Adipocyte (in vitro differentiated cells): ENCODE data around the gene MTHFD1L.

Source experiments
- DNase-seq: peaks from one replicate; pipeline ENCODE4 v3.0.0-alpha.2; 2015; ENCODE audit warnings: low read depth
- H3K27me3 ChIP-seq: replicated peaks from 2 replicates; pipeline ENCODE4 v1.7.0; 2013; ENCODE audit warnings: mild to moderate bottlenecking, low read length, moderate library complexity; ENCODE audit not compliant: control insufficient read depth, insufficient read depth
- H3K36me3 ChIP-seq: 2 replicates; pipeline ENCODE4 v1.7.0; 2013; ENCODE audit warnings: low read length, mild to moderate bottlenecking, moderate library complexity; ENCODE audit not compliant: control insufficient read depth, insufficient read depth, severe bottlenecking
- H3K4me1 ChIP-seq: 2 replicates; pipeline ENCODE4 v1.7.0; 2013; ENCODE audit warnings: mild to moderate bottlenecking, low read length, moderate library complexity; ENCODE audit not compliant: control insufficient read depth, insufficient read depth
- H3K4me3 ChIP-seq: 2 replicates; pipeline ENCODE4 v1.7.0; 2013; ENCODE audit warnings: mild to moderate bottlenecking, low read length, moderate library complexity
- H3K9ac ChIP-seq: 2 replicates; pipeline ENCODE4 v1.7.0; 2013; ENCODE audit warnings: mild to moderate bottlenecking, low read length, moderate library complexity
- H3K9me3 ChIP-seq: 2 replicates; pipeline ENCODE4 v1.7.0; 2013; ENCODE audit warnings: mild to moderate bottlenecking, low read length, moderate library complexity; ENCODE audit not compliant: control insufficient read depth

MTHFD1L gene

DNA sequence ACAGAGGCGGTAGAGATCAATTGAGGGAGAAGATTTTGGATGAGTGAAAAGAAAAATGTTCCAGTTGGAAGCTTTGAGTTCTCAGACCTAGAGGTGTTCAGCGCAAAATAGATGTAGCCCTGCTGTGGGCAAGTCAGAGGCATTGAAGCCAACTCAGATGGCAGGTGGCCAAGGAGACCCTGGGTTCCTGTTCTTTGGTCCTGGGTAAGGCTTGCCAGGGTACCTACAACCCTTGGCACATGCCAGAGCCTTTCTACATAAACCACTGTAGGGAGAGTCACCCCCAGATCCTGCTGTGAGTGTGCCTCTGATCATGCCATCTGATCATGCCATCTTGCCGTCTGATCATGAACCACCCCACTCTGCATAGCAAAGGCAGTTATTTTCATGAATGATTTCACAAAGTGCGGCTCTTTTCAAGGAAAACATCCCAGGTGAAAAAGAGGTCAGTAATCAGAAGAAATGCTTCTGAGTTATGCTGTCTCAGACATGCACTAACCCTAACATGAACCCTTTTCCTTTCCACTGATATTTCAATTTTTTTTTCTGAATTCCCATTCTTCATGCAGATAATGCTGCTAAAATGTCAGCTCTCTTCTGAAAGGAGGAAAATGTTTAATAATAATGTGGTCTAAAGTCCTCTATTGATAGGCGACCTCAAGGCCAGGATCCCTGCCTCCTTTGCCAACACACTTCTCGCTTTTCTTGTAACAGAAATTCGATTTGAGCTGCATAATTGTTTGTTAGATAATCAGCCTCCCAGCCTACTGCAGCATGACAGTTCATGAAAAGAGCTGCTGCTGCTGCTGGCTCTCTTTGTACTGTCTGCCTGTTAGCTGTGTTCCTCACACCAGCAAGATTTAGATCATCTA lies 153.6 kb downstream of the MTHFD1L start:
- Histone ChIP-seq H3K4me3 (no peak overlapping the region), H3K9ac (no peak overlapping the region), H3K36me3 (peaks cover 48% of the 10 kb centered on the region), H3K4me1 (peaks cover 15% of the 10 kb centered on the region), H3K27me3 (no peaks in the 10 kb centered on the region), H3K9me3 (no peaks in the 10 kb centered on the region)
- DNase-seq = no peak

DNA sequence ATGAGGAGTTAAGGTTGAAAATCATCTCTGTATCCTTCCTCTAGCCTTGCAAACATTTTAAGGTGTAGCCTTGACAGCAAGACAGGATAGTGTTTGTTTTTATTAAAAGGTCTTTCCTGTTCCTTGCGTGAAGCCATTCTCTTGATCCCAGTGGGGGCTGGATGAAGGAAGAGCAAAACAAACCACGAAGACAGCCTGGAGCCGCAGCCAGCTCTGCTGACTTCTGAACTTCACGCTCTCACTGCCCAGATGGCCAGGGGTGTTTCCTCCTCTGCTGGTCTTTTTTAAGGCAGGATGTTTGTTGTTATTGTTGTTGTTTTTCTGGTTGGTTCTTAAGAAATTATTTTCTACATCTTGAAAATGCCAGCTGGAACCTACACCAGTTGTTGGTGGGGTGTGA lies 156.4 kb downstream of the MTHFD1L start:
- peaks cover 7% of the 10 kb centered on the region for H3K4me1 ChIP-seq
- H3K9me3 ChIP-seq = no peaks in the 10 kb centered on the region
- no peak overlapping the region for H3K4me3 ChIP-seq
- H3K9ac ChIP-seq = no peak overlapping the region
- no peaks in the 10 kb centered on the region for H3K27me3 ChIP-seq
- no peak for DNase-seq
- H3K36me3 ChIP-seq = peaks cover 36% of the 10 kb centered on the region

DNA sequence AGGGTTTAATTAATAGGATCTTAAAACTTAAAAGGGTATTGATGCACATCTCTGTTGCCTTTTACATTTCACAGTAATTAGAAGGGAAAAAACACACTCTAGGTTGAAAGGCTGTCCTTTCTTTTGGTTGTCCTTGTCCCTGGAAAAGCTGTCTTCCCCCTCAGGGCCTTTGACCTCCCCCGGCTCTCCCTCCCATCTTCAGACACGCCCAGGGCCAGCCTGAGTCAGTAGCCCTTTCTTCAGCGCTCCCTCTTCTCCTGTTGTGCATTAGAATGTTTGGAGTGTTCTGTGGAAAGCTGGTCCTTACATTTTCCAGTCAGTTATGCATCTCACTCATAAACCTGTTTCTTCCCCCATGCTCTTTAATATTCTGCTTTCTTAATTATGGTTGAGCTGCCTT lies 157.0 kb downstream of the MTHFD1L start:
- no peak for DNase-seq

DNA sequence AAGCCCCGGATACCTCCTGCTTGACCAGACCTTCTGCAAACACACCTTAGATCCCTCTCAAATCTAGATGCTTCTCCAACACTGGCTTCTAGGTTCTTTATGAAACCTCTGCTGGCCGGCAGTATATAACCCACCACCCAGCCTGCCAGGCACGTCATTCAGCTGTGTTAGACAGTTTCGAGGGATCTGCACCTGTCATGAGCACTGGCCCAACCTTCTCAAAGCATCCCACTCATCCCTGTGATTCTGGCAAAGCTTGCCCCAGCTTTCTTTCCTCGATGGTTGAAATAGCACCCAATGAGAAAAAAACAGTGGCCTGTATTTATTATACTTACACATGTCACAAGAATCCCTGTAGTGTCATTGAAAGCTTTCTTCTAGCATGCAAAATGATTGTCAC lies 157.8 kb downstream of the MTHFD1L start:
- Histone ChIP-seq H3K9me3 (no peaks in the 10 kb centered on the region), H3K9ac (no peak overlapping the region), H3K27me3 (no peaks in the 10 kb centered on the region), H3K4me3 (no peak overlapping the region), H3K36me3 (peaks cover 33% of the 10 kb centered on the region), H3K4me1 (peaks cover 7% of the 10 kb centered on the region)
- no peak for DNase-seq

More for the DNA sequence above, 157.0 kb downstream of the MTHFD1L start:
- Histone ChIP-seq H3K9ac (no peak overlapping the region), H3K9me3 (no peaks in the 10 kb centered on the region), H3K4me1 (peaks cover 7% of the 10 kb centered on the region), H3K36me3 (peaks cover 33% of the 10 kb centered on the region), H3K4me3 (no peak overlapping the region), H3K27me3 (no peaks in the 10 kb centered on the region)

DNA sequence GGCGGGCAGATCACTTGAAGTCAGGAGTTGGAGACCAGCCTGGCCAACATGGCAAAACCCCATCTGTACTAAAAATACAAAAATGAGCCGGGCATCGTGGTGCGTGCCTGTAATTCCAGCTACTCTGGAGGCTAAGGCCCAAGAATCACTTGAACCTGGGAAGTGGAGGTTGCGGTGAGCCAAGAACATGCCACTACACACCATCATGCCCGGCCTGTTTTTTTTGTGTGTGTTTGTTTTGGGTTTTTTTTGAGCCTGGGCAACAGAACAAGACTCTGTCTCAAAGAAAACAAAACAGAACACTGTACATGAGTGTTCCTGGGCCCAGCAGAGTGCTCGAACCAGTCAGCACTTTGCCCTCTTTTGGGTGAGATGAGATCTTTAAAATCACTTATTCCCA lies 159.1 kb downstream of the MTHFD1L start:
- Histone ChIP-seq H3K36me3 (peaks cover 22% of the 10 kb centered on the region), H3K27me3 (no peaks in the 10 kb centered on the region), H3K4me3 (no peak overlapping the region), H3K9me3 (no peaks in the 10 kb centered on the region), H3K4me1 (peaks cover 7% of the 10 kb centered on the region), H3K9ac (no peak overlapping the region)
- DNase-seq = no peak

DNA sequence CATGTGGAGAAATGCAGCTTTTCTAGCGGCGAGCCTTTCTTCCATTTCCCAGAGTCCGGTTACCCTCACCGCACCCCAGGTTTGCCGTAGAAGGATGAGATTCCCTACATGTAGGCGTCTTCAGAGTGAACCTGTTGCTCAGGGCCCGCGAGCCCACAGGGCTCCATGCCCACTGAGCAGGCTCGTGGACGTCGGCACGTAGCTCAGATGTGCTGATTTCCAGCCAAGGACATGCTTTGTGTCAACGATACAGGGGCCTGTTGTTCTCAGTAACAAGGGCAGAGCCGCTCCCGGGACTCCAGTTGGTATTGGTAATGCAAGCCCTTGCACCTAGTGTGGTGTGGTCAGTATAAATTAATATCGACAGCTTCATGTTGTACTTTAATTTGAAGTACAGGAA lies 159.6 kb downstream of the MTHFD1L start:
- H3K9me3 ChIP-seq = no peaks in the 10 kb centered on the region
- H3K9ac ChIP-seq = no peak overlapping the region
- no peak for DNase-seq
- H3K36me3 ChIP-seq = peaks cover 18% of the 10 kb centered on the region
- H3K27me3 ChIP-seq = no peaks in the 10 kb centered on the region
- no peak overlapping the region for H3K4me3 ChIP-seq
- H3K4me1 ChIP-seq = peaks cover 7% of the 10 kb centered on the region

DNA sequence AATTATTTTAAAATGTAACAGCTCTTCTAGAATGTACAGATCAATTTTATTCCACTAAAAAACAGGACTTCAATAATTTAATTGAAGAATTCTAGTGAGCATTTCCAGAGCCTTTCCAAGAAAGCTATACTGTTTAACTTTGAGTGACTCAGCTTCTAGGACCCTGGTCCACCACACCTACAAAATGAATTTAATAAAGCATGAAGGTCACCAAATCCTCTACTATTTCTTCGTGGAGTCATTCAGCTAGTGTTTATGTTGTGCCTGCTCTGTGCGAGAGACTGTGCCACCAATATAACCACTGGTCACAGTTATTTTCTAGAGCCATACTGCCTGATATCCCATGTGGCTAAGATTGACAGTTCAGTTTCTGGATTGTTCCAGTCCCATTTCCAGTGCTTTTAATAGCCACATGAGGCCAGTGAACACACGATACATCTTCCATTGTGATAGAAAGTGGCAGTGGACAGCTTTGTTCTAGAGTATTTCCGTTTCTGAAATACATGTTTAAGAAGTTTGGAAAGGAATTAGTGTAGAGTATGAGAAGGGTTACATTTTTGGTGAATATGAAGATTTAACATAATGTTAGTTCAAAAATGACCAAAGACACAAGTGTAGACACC lies 160.7 kb downstream of the MTHFD1L start:
- peaks cover 11% of the 10 kb centered on the region for H3K36me3 ChIP-seq
- peaks cover 7% of the 10 kb centered on the region for H3K4me1 ChIP-seq
- no peak overlapping the region for H3K4me3 ChIP-seq
- no peak for DNase-seq
- H3K27me3 ChIP-seq = no peaks in the 10 kb centered on the region
- H3K9ac ChIP-seq = no peak overlapping the region
- no peaks in the 10 kb centered on the region for H3K9me3 ChIP-seq

DNA sequence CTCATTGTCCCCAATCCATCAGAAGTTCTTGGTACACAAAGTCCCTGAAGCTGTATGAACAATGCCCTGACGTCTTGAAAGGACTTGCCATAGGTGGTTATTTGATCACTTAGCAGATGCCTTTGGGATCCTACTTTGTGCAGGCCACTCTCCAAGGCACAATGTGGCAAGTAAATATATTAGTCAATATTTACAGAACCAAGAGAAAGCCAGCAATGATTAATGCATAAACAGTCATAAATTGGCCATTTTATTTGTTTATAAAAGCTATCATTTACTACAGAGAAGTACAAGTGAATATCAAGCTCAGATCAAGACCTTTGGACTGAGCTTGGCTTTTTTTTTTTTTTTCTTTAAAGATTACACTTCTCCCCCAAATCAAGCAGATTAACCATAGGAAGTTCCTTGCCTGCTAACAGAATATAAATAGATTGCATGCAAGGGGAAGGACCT lies 161.8 kb downstream of the MTHFD1L start:
- no peak overlapping the region for H3K9ac ChIP-seq
- H3K36me3 ChIP-seq = peaks cover 11% of the 10 kb centered on the region
- H3K4me1 ChIP-seq = peaks cover 2% of the 10 kb centered on the region
- no peaks in the 10 kb centered on the region for H3K9me3 ChIP-seq
- no peaks in the 10 kb centered on the region for H3K27me3 ChIP-seq
- DNase-seq = no peak
- no peak overlapping the region for H3K4me3 ChIP-seq

DNA sequence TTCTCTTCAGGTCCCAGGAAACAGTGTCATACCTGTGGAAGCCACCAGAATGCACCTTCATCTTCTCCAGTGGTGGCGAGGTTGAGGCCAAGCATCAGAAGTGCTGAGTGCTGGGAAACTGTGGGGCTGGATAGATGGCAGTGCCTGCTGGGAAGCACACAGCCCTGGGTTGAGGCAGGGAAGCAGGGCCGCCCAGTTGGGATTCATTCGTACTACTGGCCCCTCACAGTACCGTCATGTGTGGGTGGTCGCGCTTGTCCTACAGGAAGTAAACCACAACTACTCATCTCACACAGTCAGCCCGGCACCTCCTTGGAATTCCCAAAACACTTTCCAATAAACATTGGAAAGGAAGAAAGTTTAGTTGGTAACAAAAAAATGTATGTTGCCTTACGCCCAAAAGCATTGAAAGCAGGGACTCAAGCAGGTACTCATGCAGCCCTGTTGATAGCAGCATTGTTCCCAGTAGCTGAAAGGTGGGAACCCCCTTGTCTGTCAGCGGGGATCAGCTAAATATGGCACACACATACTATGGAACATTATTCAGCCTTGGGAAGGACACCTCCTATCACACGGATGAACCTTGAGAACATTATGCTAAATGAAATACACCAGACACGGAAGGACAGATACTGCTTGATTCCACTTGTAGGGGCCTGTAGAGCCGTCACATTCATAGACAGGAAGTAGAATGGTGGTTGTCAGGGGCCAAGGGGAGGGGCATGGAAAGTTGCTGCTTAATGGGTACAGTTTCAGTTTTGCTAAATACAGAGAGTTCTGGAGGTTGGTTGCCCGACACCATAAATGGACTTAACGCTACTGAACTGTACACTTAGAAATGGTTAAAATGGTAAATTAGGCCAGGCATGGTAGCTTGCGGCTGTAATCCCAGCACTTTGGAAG lies 162.7 kb downstream of the MTHFD1L start:
- no peak for DNase-seq
- Histone ChIP-seq H3K9me3 (no peaks in the 10 kb centered on the region), H3K27me3 (no peaks in the 10 kb centered on the region), H3K4me3 (no peak overlapping the region), H3K4me1 (no peaks in the 10 kb centered on the region), H3K36me3 (peaks cover 11% of the 10 kb centered on the region), H3K9ac (no peak overlapping the region)

DNA sequence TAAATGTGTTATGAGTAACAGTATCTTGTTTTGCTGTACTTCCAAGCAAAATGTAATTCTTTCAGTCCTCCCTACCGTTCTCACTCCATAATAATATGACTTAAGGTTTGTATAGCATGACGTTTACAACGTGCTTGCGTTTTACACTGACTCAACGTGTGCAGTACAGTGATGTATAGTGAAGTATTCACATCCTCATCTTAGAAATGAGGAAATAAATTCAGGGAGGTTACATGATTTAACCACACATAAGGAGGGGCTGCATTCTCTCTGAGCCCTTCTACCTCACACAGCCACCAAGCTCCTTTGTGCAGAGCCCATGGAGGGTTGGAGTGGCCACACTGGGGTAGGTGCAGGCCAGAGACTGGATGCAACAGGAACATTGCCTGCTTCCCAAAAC lies 164.5 kb downstream of the MTHFD1L start:
- no peaks in the 10 kb centered on the region for H3K4me1 ChIP-seq
- H3K9ac ChIP-seq = no peak overlapping the region
- H3K4me3 ChIP-seq = no peak overlapping the region
- H3K36me3 ChIP-seq = peaks cover 10% of the 10 kb centered on the region
- H3K9me3 ChIP-seq = no peaks in the 10 kb centered on the region
- no peaks in the 10 kb centered on the region for H3K27me3 ChIP-seq
- no peak for DNase-seq

DNA sequence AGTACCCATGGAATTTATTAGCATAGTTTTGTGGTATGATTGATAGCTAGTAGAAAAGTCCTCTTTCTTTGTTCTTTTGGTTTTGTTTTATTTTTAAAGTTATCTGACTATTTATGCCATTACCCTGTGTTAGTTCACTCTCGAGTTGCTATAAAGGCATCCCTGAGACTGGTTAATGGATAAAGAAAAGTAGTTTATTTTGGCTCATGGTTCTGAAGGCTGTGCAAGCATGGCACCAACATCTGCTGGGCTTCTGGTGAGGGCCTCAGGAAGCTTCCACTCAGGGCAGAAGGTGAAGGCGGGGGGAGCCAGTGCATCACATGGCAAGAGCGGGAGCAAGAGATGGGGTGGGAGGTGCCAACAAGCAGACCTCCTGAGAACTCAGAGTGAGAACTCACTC lies 166.5 kb downstream of the MTHFD1L start:
- no peak for DNase-seq
- Histone ChIP-seq H3K4me3 (no peak overlapping the region), H3K9ac (no peak overlapping the region), H3K36me3 (peaks cover 15% of the 10 kb centered on the region), H3K9me3 (no peaks in the 10 kb centered on the region), H3K27me3 (no peaks in the 10 kb centered on the region), H3K4me1 (peaks cover 16% of the 10 kb centered on the region)
